Stimulated activated naive CD4-positive, alpha-beta T cell (primary cell): ENCODE measurements around the gene MROH2A.

Experiments used
- DNase-seq, 6 experiments: peaks; one replicate each; lab custom pipeline; 2025; lab: John Stamatoyannopoulos, UW

The MROH2A gene

GRCh38 chr2:233761040-233761769 is 16.9 kb upstream of the MROH2A start:
- no peak for DNase-seq

GRCh38 chr2:233764264-233764663 is 13.9 kb upstream of the MROH2A start:
- no peak for DNase-seq

- no peak for DNase-seq
Measured at GRCh38 chr2:233764761-233765160, 13.4 kb upstream of the MROH2A start.

GRCh38 chr2:233766416-233766815 is 11.7 kb upstream of the MROH2A start:
- DNase-seq = no peak

GRCh38 chr2:233768076-233768475 is 10.1 kb upstream of the MROH2A start:
- no peak for DNase-seq

GRCh38 chr2:233769260-233769659 is 8.9 kb upstream of the MROH2A start:
- no peak for DNase-seq

- no peak for DNase-seq
Measured at GRCh38 chr2:233772153-233772552, 6.0 kb upstream of the MROH2A start.

GRCh38 chr2:233772583-233772982 is 5.5 kb upstream of the MROH2A start:
- no peak for DNase-seq

GRCh38 chr2:233773854-233774253 is 4.3 kb upstream of the MROH2A start:
- no peak for DNase-seq

GRCh38 chr2:233775414-233775813 is 2.7 kb upstream of the MROH2A start:
- no peak for DNase-seq

- DNase-seq = no peak
Measured at GRCh38 chr2:233779722-233780121, 1.6 kb downstream of the MROH2A start.

GRCh38 chr2:233780771-233781170 is 2.6 kb downstream of the MROH2A start:
- no peak for DNase-seq

- no peak for DNase-seq
Measured at GRCh38 chr2:233789554-233789953, 11.4 kb downstream of the MROH2A start.

- no peak for DNase-seq
Measured at GRCh38 chr2:233791151-233791882, 13.2 kb downstream of the MROH2A start.

GRCh38 chr2:233791883-233792329 is 13.8 kb downstream of the MROH2A start:
- DNase-seq = no peak

GRCh38 chr2:233792720-233793119 is 14.6 kb downstream of the MROH2A start:
- no peak for DNase-seq

- no peak for DNase-seq
Measured at GRCh38 chr2:233793465-233794127, 15.5 kb downstream of the MROH2A start.

- DNase-seq = no peak
Measured at GRCh38 chr2:233794128-233794658, 16.1 kb downstream of the MROH2A start.

GRCh38 chr2:233795735-233796171 is 17.6 kb downstream of the MROH2A start:
- DNase-seq = no peak

- no peak for DNase-seq
Measured at GRCh38 chr2:233796254-233796653, 18.1 kb downstream of the MROH2A start.

- DNase-seq = no peak
Measured at GRCh38 chr2:233798335-233799086, 20.4 kb downstream of the MROH2A start.
